ENCODE measurements around the gene MEGF6. TPM values are rescaled to one million over a fixed set of nuclear protein-coding genes. Genes with fewer than 3 reads are reported as not detected.

MEGF6 gene
- total RNA-seq, 4 donors from 2014 or later = 4.1 to 27.1 (median 11.4) TPM

- Histone ChIP-seq H3K4me3 (no peak overlapping the region), H3K9me3 (no peaks in the 10 kb centered on the region), H3K27me3 (no peaks in the 10 kb centered on the region), H3K27ac (no peak overlapping the region), H3K4me1 (no peaks in the 10 kb centered on the region), H3K36me3 (no peaks in the 10 kb centered on the region)
- in situ Hi-C loops (cut with MboI; ENCODE audit: low pct_ligation_motif_present in 1 of 4, low pct_unique_long_range_greater_than_20kb in 1 of 4, low sequenced_read_pairs in 3 of 4) = no loop called here
- WGBS, 2 donors (ENCODE audit: low coverage in 1 of 2) = 69% methylated on average over 20 of the region's 22 CpGs; no CpG with 5 or more reads in 1 of the 2 donors
- intact Hi-C loops (cut with DNase I; ENCODE audit: low total_unique reads) = no loop called here
- no peak for TF ChIP-seq POLR2AphosphoS5 (IDR thresholded peaks at IDR 0.05)
- TF ChIP-seq POLR2A (IDR thresholded peaks at IDR 0.05) = no peak
- no peak for TF ChIP-seq EP300 (IDR thresholded peaks at IDR 0.05; ENCODE audit: low read depth)
- TF ChIP-seq CTCF (IDR thresholded peaks at IDR 0.05) = no peak
- no peak for DNase-seq
Measured at GRCh38 chr1:3502641-3503524, 108.4 kb downstream of the MEGF6 start.

- H3K27ac ChIP-seq = no peak overlapping the region
- no peak overlapping the region for H3K4me3 ChIP-seq
- intact Hi-C loops (cut with DNase I; ENCODE audit: low total_unique reads) = no loop called here
- H3K36me3 ChIP-seq = no peaks in the 10 kb centered on the region
- in situ Hi-C loops (cut with MboI; ENCODE audit: low pct_ligation_motif_present in 1 of 4, low pct_unique_long_range_greater_than_20kb in 1 of 4, low sequenced_read_pairs in 3 of 4) = no loop called here
- no peaks in the 10 kb centered on the region for H3K4me1 ChIP-seq
- WGBS, 2 donors (ENCODE audit: low coverage in 1 of 2) = 62% methylated on average over 15 of the region's 26 CpGs; no CpG with 5 or more reads in 1 of the 2 donors
- TF ChIP-seq EP300 (IDR thresholded peaks at IDR 0.05; ENCODE audit: low read depth) (no peak), POLR2AphosphoS5 (IDR thresholded peaks at IDR 0.05) (no peak)
- no peaks in the 10 kb centered on the region for H3K9me3 ChIP-seq
- H3K27me3 ChIP-seq = no peaks in the 10 kb centered on the region
- DNase-seq = peak; percentile 21
Measured at GRCh38 chr1:3501856-3502640, 109.3 kb downstream of the MEGF6 start.

GRCh38 chr1:3501437-3501836 is 109.9 kb downstream of the MEGF6 start:
- Histone ChIP-seq H3K4me3 (no peak overlapping the region), H3K9me3 (no peaks in the 10 kb centered on the region), H3K27me3 (no peaks in the 10 kb centered on the region), H3K27ac (no peak overlapping the region), H3K4me1 (no peaks in the 10 kb centered on the region), H3K36me3 (no peaks in the 10 kb centered on the region)
- intact Hi-C loops (cut with DNase I; ENCODE audit: low total_unique reads) (no loop called here), in situ Hi-C loops (cut with MboI; ENCODE audit: low pct_ligation_motif_present in 1 of 4, low pct_unique_long_range_greater_than_20kb in 1 of 4, low sequenced_read_pairs in 3 of 4) (no loop called here)
- WGBS, 2 donors (ENCODE audit: low coverage in 1 of 2) = 63% methylated on average over 6 of the region's 17 CpGs; no CpG with 5 or more reads in 1 of the 2 donors
- no peak for DNase-seq
- TF ChIP-seq EP300 (IDR thresholded peaks at IDR 0.05; ENCODE audit: low read depth) = no peak
- TF ChIP-seq POLR2A (IDR thresholded peaks at IDR 0.05) = no peak
- TF ChIP-seq CTCF (IDR thresholded peaks at IDR 0.05) = no peak
- TF ChIP-seq POLR2AphosphoS5 (IDR thresholded peaks at IDR 0.05) = no peak

- H3K4me3 ChIP-seq = no peak overlapping the region
- no peaks in the 10 kb centered on the region for H3K27me3 ChIP-seq
- no peaks in the 10 kb centered on the region for H3K36me3 ChIP-seq
- no peak for TF ChIP-seq POLR2AphosphoS5 (IDR thresholded peaks at IDR 0.05)
- no peak for TF ChIP-seq POLR2A (IDR thresholded peaks at IDR 0.05)
- no peak for TF ChIP-seq CTCF (IDR thresholded peaks at IDR 0.05)
- no peak for TF ChIP-seq EP300 (IDR thresholded peaks at IDR 0.05; ENCODE audit: low read depth)
- in situ Hi-C loops (cut with MboI; ENCODE audit: low pct_ligation_motif_present in 1 of 4, low pct_unique_long_range_greater_than_20kb in 1 of 4, low sequenced_read_pairs in 3 of 4) = no loop called here
- H3K27ac ChIP-seq = no peak overlapping the region
- 88% methylated on average over 32 of the region's 32 CpGs; no CpG with 5 or more reads in 1 of the 2 donors for WGBS, 2 donors (ENCODE audit: low coverage in 1 of 2)
- H3K9me3 ChIP-seq = no peaks in the 10 kb centered on the region
- no peaks in the 10 kb centered on the region for H3K4me1 ChIP-seq
- intact Hi-C loops (cut with DNase I; ENCODE audit: low total_unique reads) = no loop called here
- DNase-seq = no peak
Measured at GRCh38 chr1:3500265-3500835, 111.0 kb downstream of the MEGF6 start.
